HG02763 (cell line): ENCODE measurements around the gene SFXN5.
"Not testable (repeated sequence)": the region's sequence is repeated elsewhere in the genome, so short reads cannot be mapped to it uniquely, and the experiment has no call there.

Experiments used
- ATAC-seq: cut with Tn5 transposase; IDR thresholded peaks from one replicate; pipeline ENCODE4 v1.9.1; 2021; ENCODE audit warnings: mild to moderate bottlenecking, moderate library complexity; ENCODE audit not compliant: unreplicated experiment

The SFXN5 gene

GRCh38 chr2:73078457-73079411 lies 7.2 kb upstream of the SFXN5 start:
- no peak for ATAC-seq

- ATAC-seq: no peak
These were observed 5.9 kb upstream of the SFXN5 start for GRCh38 chr2:73077424-73077795.

GRCh38 chr2:73076701-73077423 lies 5.3 kb upstream of the SFXN5 start:
- no peak for ATAC-seq

- ATAC-seq: no peak
These were observed 4.2 kb upstream of the SFXN5 start for GRCh38 chr2:73075477-73076373.

GRCh38 chr2:73074110-73075069 lies 2.9 kb upstream of the SFXN5 start:
- ATAC-seq: no peak

- ATAC-seq: no peak
These were observed 904 bp upstream of the SFXN5 start for GRCh38 chr2:73072416-73072815.

GRCh38 chr2:73072129-73072395 lies 550 bp upstream of the SFXN5 start:
- ATAC-seq: no peak

GRCh38 chr2:73070643-73071359 lies 711 bp downstream of the SFXN5 start:
- peak; percentile 12 for ATAC-seq

- no peak for ATAC-seq
These were observed 1.5 kb downstream of the SFXN5 start for GRCh38 chr2:73069855-73070642.

- no peak for ATAC-seq
These were observed 2.3 kb downstream of the SFXN5 start for GRCh38 chr2:73069041-73069854.

- no peak for ATAC-seq
These were observed 3.4 kb downstream of the SFXN5 start for GRCh38 chr2:73068147-73068546.

- no peak for ATAC-seq
These were observed 4.5 kb downstream of the SFXN5 start for GRCh38 chr2:73067043-73067442.

GRCh38 chr2:73065070-73065469 lies 6.4 kb downstream of the SFXN5 start:
- not testable (repeated sequence) for ATAC-seq

GRCh38 chr2:73063909-73064875 lies 7.3 kb downstream of the SFXN5 start:
- ATAC-seq: no peak

GRCh38 chr2:73063472-73063871 lies 8.0 kb downstream of the SFXN5 start:
- ATAC-seq: no peak

- ATAC-seq: no peak
These were observed 12.4 kb downstream of the SFXN5 start for GRCh38 chr2:73059106-73059505.

GRCh38 chr2:73054980-73055379 lies 16.5 kb downstream of the SFXN5 start:
- no peak for ATAC-seq
